ENCODE measurements around the gene MROH8. TPM values are rescaled to one million over a fixed set of nuclear protein-coding genes. Genes with fewer than 3 reads are reported as not detected.

Gene MROH8
- total and polyA plus RNA-seq, 2 of the 13 experiments (the other 11 are each of a cell fraction or from before 2014, with no cell fraction given), result 2.6 to 5.5 TPM

DNA sequence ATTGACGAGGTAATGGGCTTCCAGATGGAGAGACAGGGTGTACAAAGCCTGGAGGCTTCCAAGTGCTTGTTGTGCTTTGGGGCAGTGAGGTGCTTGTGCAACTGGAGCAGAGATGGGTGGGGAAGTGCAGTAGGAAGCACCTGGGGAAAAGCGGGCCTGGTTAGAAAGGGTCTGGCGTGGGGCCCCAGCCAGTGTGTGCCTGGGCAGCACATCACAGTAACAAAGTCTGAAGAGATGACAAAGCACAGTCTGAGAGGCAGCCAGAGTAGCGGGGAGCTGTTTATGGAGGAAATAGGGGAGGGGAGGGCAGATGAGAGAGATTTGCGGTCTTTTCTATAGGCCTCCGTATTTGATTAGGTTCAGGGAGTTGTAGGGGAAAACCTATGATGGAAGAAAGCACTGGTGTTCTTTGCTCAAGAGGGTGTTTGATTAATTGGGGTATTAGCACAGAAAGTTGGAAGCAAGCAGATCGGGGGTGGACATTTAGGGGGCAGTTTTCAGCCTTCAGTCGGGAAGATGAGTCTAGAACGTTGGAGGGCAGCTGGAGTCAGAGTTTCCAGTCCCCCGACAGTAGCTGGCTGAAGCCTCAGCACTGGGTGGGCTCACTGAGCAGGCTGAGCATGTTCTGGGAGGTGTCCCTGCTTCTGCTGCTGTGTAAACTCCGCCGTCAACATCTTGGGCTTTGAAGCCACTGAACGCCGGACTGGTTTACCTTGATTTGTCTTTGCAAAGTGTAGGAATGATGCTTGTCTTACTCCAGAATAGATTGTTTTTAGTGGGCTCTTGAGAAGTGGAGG, 15.5 kb upstream of the MROH8 start:
- Histone ChIP-seq H3K27me3 (ENCODE audit: control insufficient read depth in 1 of 2, insufficient read depth in 2 of 2, low read length in 2 of 2) (no peaks in the 10 kb centered on the region), H3K4me3 (replicated peaks in 1 of 3; ENCODE audit: insufficient read depth in 1 of 3, low read depth in 2 of 3, low read length in 3 of 3) (no peak overlapping the region), H4K20me1 (ENCODE audit: insufficient read depth, low read length) (peaks cover 80% of the 10 kb centered on the region), H3K79me2 (ENCODE audit: insufficient read depth, low read length) (peaks cover 91% of the 10 kb centered on the region), H3K36me3 (replicated peaks in 1 of 2; ENCODE audit: control insufficient read depth in 1 of 2, insufficient read depth in 2 of 2, low read length in 2 of 2) (peaks cover 45 to 71% of the 10 kb centered on the region in 2 experiments), H3K27ac (ENCODE audit: extremely low read length, insufficient read depth, low read length) (no peak overlapping the region), H2AFZ (ENCODE audit: low read length) (no peak overlapping the region), H3K9me3 (ENCODE audit: low read length) (no peaks in the 10 kb centered on the region), H3K4me1 (ENCODE audit: insufficient read depth, low read length) (peaks cover 34% of the 10 kb centered on the region), H3K9ac (ENCODE audit: insufficient read depth, low read depth, low read length) (no peak overlapping the region), H3K4me2 (ENCODE audit: low read depth, low read length) (no peak overlapping the region)
- POLR2A ChIA-PET, result interaction anchor here (1.3 to 1.8 kb wide), 3 partner anchors 9 to 333 kb away, joined by 4 to 22 read pairs (median 4); partner anchors contain the start of genes BLCAP, MROH8 and RPN2
- DNase-seq (ENCODE audit: low spot score), result no peak
- CTCF ChIA-PET (ENCODE audit: low intra/inter-chr PET ratio, low total read pairs), result interaction anchor here (1.2 kb wide), 1 partner anchor 340 kb away, joined by 7 read pairs; no protein-coding TSS in a partner anchor
- intact Hi-C loops (cut with micrococcal nuclease; ENCODE audit: unreplicated experiment), result loop anchor here (1.0 kb wide), 1 partner anchor 339 kb away; no protein-coding TSS in a partner anchor
- FAIRE-seq, result no peak
- WGBS (ENCODE audit: low lambda C conversion rate), result 82% methylated on average over 14 of the region's 14 CpGs
- TF ChIP-seq HNF4G (IDR thresholded peaks at IDR 0.05; ENCODE audit: borderline replicate concordance, low read depth, low read length) (no peak), HNF4G (CRISPR knock-in tag; IDR thresholded peaks at IDR 0.05; ENCODE audit: borderline replicate concordance, low read depth) (no peak), PCBP2 (optimal IDR thresholded peaks at IDR 0.05; ENCODE audit: low read depth, low read length, poor library complexity, severe bottlenecking) (peak; percentile 27), HHEX (CRISPR knock-in tag; IDR thresholded peaks at IDR 0.05) (0 out of 2 replicates have a peak, but pooled peaks have one; percentile 11), NFKB2 (CRISPR knock-in tag; IDR thresholded peaks at IDR 0.05; ENCODE audit: borderline replicate concordance) (0 out of 2 replicates have a peak, but pooled peaks have one; percentile 31)
- TF ChIP-seq, protein P1, sequence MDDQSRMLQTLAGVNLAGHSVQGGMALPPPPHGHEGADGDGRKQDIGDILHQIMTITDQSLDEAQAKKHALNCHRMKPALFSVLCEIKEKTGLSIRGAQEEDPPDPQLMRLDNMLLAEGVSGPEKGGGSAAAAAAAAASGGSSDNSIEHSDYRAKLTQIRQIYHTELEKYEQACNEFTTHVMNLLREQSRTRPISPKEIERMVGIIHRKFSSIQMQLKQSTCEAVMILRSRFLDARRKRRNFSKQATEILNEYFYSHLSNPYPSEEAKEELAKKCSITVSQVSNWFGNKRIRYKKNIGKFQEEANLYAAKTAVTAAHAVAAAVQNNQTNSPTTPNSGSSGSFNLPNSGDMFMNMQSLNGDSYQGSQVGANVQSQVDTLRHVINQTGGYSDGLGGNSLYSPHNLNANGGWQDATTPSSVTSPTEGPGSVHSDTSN (CRISPR knock-in tag; IDR thresholded peaks at IDR 0.05; ENCODE audit: borderline replicate concordance), result 0 out of 2 replicates have a peak, but pooled peaks have one; percentile 38
- TF ChIP-seq, protein P2, sequence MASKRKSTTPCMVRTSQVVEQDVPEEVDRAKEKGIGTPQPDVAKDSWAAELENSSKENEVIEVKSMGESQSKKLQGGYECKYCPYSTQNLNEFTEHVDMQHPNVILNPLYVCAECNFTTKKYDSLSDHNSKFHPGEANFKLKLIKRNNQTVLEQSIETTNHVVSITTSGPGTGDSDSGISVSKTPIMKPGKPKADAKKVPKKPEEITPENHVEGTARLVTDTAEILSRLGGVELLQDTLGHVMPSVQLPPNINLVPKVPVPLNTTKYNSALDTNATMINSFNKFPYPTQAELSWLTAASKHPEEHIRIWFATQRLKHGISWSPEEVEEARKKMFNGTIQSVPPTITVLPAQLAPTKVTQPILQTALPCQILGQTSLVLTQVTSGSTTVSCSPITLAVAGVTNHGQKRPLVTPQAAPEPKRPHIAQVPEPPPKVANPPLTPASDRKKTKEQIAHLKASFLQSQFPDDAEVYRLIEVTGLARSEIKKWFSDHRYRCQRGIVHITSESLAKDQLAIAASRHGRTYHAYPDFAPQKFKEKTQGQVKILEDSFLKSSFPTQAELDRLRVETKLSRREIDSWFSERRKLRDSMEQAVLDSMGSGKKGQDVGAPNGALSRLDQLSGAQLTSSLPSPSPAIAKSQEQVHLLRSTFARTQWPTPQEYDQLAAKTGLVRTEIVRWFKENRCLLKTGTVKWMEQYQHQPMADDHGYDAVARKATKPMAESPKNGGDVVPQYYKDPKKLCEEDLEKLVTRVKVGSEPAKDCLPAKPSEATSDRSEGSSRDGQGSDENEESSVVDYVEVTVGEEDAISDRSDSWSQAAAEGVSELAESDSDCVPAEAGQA (IDR thresholded peaks at IDR 0.05; ENCODE audit: low read depth), result no peak
- TF ChIP-seq, protein P2 (CRISPR knock-in tag; IDR thresholded peaks at IDR 0.05; ENCODE audit: borderline replicate concordance), result peak; percentile 27; the same call in 1 of the 2 replicates
- TF ChIP-seq, protein P3, sequence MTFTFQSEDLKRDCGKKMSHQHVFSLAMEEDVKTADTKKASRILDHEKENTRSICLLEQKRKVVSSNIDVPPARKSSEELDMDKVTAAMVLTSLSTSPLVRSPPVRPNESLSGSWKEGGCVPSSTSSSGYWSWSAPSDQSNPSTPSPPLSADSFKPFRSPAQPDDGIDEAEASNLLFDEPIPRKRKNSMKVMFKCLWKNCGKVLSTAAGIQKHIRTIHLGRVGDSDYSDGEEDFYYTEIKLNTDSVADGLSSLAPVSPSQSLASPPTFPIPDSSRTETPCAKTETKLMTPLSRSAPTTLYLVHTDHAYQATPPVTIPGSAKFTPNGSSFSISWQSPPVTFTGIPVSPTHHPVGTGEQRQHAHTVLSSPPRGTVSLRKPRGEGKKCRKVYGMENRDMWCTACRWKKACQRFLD (CRISPR knock-in tag; IDR thresholded peaks at IDR 0.05; ENCODE audit: borderline replicate concordance), result no peak
- no peak for ATAC-seq
- BruUV-seq (replicated peaks), result no TSS peak
- in situ Hi-C loops (cut with HindIII; ENCODE audit: extremely low pct_ligation_motif_present, low pct_unique_long_range_greater_than_20kb), result loop anchor here (5.0 kb wide), 1 partner anchor 332 kb away; the partner anchor contains the start of gene BLCAP

Measured in HepG2 (cell line).